H1 (cell line): ENCODE data around the gene KCNH8.

ENCODE experiments used
- ATF2 ChIP-seq: IDR thresholded peaks from 2 replicates; pipeline ENCODE4 v1.6.1; 2012; ENCODE audit warnings: low read length, inconsistent platforms
- CTCF ChIP-seq, 3 experiments: IDR thresholded peaks; 1 replicate in 2 of 3; 2 replicates in 1 of 3; pipeline versions ENCODE4 v1.5.1 to v1.6.1; 2011; ENCODE audit warnings: low read length in 3 of 3, mild to moderate bottlenecking in 3 of 3, inconsistent platforms in 2 of 3, low read depth in 1 of 3, moderate library complexity in 1 of 3; ENCODE audit not compliant: insufficient read depth in 1 of 3; ENCODE audit errors: control extremely low read depth in 1 of 3
- EP300 ChIP-seq, 2 experiments: IDR thresholded peaks; 1 replicate in 1 of 2; 2 replicates in 1 of 2; pipeline ENCODE4 v1.6.1; 2011 to 2012; ENCODE audit warnings: low read depth in 2 of 2, low read length in 2 of 2, mild to moderate bottlenecking in 2 of 2, borderline replicate concordance in 1 of 2, inconsistent platforms in 1 of 2, moderate library complexity in 1 of 2
- EZH2 ChIP-seq: fragments of 200-600 bp; sonication (generic); IDR thresholded peaks from 2 replicates; pipeline ENCODE4 v1.7.1; 2012; ENCODE audit warnings: low read depth, mild to moderate bottlenecking, moderate library complexity, low read length, inconsistent platforms; ENCODE audit not compliant: severe bottlenecking
- JUN ChIP-seq: IDR thresholded peaks from 2 replicates; pipeline ENCODE4 v1.6.1; 2011; ENCODE audit warnings: low read depth, mild to moderate bottlenecking, improper control_type of control experiment, low read length
- JUND ChIP-seq: IDR thresholded peaks from 2 replicates; pipeline ENCODE4 v1.6.1; 2011; ENCODE audit warnings: mild to moderate bottlenecking, improper control_type of control experiment, low read length
- KDM1A ChIP-seq: fragments of 200-600, 300-600 bp; sonication (generic); IDR thresholded peaks from 2 replicates; pipeline ENCODE4 v1.7.1; 2016; ENCODE audit warnings: mild to moderate bottlenecking, low read length, borderline replicate concordance
- POLR2A ChIP-seq, 2 experiments: IDR thresholded peaks; 1 replicate in 1 of 2; 2 replicates in 1 of 2; pipeline ENCODE4 v1.6.1; 2011; ENCODE audit warnings: low read depth in 2 of 2, low read length in 2 of 2, mild to moderate bottlenecking in 2 of 2; ENCODE audit errors: control extremely low read depth in 1 of 2
- RNF2 ChIP-seq: fragments of 200-900, 300-1000 bp; sonication (generic); IDR thresholded peaks from 2 replicates; pipeline ENCODE4 v1.7.1; 2016; ENCODE audit warnings: borderline replicate concordance, low read depth, mild to moderate bottlenecking, antibody characterized with exemption, low read length; ENCODE audit not compliant: poor library complexity, severe bottlenecking; ENCODE audit errors: missing control alignments
- SIN3A ChIP-seq, 2 experiments: IDR thresholded peaks in 1 of 2; conservative IDR thresholded peaks in 1 of 2; 2 replicates each; pipeline ENCODE4 v1.6.1; 2011 to 2012; ENCODE audit warnings: low read length in 2 of 2, improper control_type of control experiment in 1 of 2, low read depth in 1 of 2, mild to moderate bottlenecking in 1 of 2
- SP1 ChIP-seq: IDR thresholded peaks from 2 replicates; pipeline ENCODE4 v1.6.1; 2011; ENCODE audit warnings: low read depth, low read length

- TF ChIP-seq CTCF (IDR thresholded peaks at IDR 0.05; ENCODE audit: control extremely low read depth in 1 of 3, insufficient read depth in 1 of 3, low read depth in 1 of 3, low read length in 3 of 3) = no peak
- no peak for TF ChIP-seq KDM1A
- no peak for TF ChIP-seq JUN
- no peak for TF ChIP-seq ATF2
- TF ChIP-seq RNF2 = no peak
- TF ChIP-seq POLR2A (IDR thresholded peaks at IDR 0.05; ENCODE audit: control extremely low read depth in 1 of 2, low read depth in 2 of 2, low read length in 2 of 2) = no peak
- no peak for TF ChIP-seq SIN3A (conservative IDR thresholded peaks at IDR 0.05 in 1 of 2, IDR thresholded peaks at IDR 0.05 in 1 of 2; ENCODE audit: low read depth in 1 of 2, low read length in 2 of 2)
- TF ChIP-seq SP1 = no peak
- TF ChIP-seq EZH2 = no peak
- TF ChIP-seq EP300 (IDR thresholded peaks at IDR 0.05; ENCODE audit: borderline replicate concordance in 1 of 2, low read depth in 2 of 2, low read length in 2 of 2) = no peak
- TF ChIP-seq JUND = no peak
Observed at GRCh38 chr3:19159966-19160635, 11.8 kb downstream of the KCNH8 start.
